GM21723 (cell line): ENCODE data around the gene SSH2.
A peak's percentile ranks its signal among the peaks of the same experiment; 100 is the strongest.

Experiments used
- ATAC-seq: cut with Tn5 transposase; IDR thresholded peaks from one replicate; pipeline ENCODE4 v1.9.1; 2021; ENCODE audit warnings: mild to moderate bottlenecking, moderate library complexity; ENCODE audit not compliant: unreplicated experiment

The SSH2 gene

DNA sequence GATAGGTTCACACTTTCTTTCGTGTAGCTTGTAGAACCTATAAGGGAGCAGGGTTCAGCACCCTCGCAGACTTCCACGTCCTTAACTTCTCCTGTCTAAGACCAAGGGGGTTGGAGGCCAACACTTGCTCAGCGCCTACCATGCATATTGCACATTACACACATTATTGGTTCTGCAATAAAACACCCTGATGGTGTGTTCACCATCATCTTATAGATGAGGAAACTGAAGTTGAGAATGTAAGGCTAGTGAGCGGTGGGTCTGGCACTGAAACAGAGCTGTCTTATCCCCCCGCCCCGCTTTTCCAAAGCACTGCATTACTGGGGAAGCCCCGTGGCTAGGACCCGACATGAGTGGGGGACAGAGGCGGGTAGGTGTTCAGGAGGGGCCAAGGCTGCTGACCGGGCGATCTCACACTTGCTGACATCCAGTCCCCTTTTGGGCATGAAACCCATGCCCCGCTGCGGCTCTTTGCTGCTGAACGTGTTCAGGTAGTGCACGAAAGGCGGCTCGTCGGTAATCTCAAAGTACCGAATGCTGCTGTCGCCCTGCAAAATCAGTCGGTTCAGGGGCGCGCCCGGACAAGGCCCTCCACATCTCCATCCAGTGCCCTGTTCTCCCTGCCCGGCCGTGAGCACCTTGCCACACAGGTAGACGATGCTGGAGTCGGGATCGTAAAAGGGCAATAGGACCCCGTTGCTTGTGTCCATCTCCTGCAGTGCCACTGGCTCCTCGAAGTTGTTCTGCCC lies 313.6 kb downstream of the SSH2 start:
- no peak for ATAC-seq

DNA sequence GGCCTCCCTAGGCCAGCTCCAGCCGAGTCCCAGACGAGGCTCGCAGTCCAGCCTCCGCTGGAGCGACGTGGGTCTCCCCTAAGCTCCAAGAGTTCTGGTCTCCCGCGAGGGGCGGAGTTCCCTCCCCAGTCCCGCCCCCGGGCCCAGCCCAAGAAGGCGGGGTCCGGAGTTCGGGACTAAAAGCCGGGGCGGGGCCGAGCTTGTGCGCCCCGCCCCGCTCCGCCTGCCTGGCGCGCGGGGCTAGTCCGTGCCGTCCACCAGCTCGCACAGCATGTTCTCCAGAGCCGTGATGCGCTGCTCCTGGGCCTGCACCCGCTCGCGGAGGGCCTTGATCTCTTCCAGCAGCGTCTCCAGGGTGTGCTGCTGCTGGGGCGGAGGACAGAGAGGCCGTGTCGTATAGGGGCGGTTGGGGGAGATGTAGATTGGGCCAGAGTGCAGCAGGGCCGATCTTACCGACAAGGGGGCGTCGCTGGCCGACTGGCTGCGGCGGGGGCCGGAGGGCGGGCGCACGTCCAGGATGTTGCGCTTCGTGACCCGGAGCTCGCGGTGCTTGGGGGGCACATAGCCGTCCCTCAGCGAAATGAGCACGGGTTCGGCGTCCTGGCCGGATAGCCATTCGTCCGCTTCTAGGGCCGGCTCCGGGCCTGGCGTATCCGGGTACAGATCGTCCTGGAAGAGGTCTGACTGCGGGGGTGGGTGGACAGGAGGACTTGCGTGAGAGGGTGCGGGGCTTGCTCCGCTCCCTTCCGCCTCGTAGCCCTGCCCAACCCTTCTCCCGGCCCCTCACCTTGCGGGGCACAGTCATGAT lies 314.3 kb downstream of the SSH2 start:
- ATAC-seq, result peak; percentile 58

- no peak for ATAC-seq
Measured at GRCh38 chr17:29615048-29615385, 315.0 kb downstream of the SSH2 start.

GRCh38 chr17:29614349-29615047 lies 315.5 kb downstream of the SSH2 start:
- ATAC-seq, result no peak

DNA sequence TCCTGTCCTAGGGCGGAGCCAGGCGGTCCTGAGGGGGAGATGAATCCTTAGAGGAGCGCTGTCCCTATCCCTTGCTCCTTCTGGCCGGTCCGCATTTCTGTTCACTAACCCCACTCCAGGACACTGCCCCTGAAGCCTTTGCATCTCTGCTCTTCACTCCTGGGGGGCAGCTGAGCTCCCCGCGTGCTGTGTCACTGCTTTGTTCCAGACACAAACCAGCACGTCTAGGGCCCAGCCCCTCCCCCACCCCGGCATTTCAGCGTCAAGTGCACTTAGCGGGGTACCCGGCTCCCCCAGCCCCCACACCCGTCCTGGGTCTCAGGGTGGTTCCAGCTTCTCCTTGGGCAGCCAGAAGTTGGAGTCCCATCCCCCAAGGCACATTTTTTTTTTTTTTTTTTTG lies 316.2 kb downstream of the SSH2 start:
- no peak for ATAC-seq

DNA sequence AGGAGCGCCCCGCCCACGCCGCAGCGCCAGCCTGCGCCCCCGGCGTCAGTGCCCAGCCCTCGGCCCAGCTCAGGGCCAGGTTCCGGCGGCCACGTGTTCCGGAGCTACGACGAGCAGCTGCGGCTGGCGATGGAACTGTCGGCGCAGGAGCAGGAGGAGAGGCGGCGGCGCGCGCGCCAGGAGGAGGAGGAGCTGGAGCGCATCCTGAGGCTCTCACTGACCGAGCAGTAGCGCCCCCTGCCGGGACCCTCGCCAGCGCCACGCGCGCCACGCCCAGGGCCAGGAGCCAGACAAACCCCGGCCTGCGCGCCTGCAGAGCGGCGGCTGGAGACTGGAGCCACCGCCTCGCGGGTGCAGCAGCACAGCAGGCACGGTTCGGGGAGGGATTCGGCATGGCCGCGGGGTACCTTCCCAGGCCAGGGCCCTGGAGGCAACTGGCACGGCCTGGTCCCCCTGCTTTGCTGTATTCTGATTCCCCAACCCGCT lies 316.6 kb downstream of the SSH2 start:
- ATAC-seq, result no peak

GRCh38 chr17:29612404-29613280 lies 317.4 kb downstream of the SSH2 start:
- ATAC-seq, result no peak

GRCh38 chr17:29612094-29612403 lies 318.0 kb downstream of the SSH2 start:
- ATAC-seq, result no peak

GRCh38 chr17:29611351-29612093 lies 318.5 kb downstream of the SSH2 start:
- ATAC-seq, result no peak

GRCh38 chr17:29610395-29610794 lies 319.6 kb downstream of the SSH2 start:
- no peak for ATAC-seq

- ATAC-seq, result no peak
Measured at GRCh38 chr17:29608986-29609385, 321.0 kb downstream of the SSH2 start.

DNA sequence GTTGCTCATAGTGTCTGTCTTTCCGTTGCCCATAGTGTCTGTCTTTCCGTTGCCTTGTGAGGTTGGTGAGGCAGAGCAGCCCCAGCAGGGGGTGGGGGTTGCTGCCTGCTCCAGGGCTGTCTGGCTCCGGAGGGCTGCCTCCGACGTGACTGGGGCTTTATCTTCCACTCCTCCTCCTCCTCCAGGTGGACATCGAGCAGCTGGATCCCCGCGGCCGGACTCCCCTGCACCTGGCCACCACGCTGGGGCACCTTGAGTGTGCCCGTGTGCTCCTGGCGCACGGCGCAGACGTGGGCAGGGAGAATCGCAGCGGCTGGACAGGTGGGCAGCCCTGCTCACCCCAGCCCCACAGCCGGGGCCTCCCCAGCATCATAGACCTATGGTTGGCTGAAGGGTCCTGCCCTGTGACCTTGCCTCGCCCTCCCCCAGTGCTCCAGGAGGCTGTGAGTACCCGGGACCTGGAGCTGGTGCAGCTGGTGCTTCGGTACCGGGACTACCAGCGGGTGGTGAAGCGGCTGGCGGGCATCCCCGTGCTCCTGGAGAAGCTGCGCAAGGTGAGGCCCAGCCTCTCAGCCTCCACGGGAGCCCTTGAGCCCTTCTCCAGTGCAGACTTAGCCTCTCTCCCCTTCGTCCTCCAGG lies 322.4 kb downstream of the SSH2 start:
- ATAC-seq, result no peak

DNA sequence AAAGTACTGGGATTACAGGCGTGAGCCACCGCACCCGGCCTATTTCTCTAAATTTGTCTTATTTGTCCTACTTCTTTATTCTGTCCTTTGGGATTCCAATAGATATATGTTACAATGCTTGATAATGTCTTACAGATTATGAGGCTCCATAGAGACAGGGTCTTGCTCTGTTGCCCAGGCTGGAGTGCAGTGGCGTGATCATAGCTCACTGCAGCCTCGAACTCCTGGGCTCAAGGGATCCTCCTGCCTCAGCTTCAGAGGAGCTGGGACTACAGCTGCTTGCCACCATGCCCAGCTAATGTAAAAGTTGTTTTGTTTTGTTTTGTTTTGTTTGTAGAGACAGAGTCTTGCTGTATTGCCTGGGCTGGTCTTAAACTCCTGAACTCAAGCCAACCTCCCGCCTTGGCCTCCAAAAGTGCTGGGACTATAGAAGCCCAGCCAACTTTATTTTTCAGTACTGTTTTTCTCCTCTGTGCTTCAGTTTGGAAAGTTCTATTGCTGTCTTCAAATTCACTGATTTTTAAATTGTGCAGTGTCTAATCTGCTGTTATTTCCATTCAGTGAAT lies 326.8 kb downstream of the SSH2 start:
- no peak for ATAC-seq

GRCh38 chr17:29597361-29598172 lies 332.5 kb downstream of the SSH2 start:
- no peak for ATAC-seq

GRCh38 chr17:29596811-29597210 lies 333.2 kb downstream of the SSH2 start:
- ATAC-seq, result no peak

DNA sequence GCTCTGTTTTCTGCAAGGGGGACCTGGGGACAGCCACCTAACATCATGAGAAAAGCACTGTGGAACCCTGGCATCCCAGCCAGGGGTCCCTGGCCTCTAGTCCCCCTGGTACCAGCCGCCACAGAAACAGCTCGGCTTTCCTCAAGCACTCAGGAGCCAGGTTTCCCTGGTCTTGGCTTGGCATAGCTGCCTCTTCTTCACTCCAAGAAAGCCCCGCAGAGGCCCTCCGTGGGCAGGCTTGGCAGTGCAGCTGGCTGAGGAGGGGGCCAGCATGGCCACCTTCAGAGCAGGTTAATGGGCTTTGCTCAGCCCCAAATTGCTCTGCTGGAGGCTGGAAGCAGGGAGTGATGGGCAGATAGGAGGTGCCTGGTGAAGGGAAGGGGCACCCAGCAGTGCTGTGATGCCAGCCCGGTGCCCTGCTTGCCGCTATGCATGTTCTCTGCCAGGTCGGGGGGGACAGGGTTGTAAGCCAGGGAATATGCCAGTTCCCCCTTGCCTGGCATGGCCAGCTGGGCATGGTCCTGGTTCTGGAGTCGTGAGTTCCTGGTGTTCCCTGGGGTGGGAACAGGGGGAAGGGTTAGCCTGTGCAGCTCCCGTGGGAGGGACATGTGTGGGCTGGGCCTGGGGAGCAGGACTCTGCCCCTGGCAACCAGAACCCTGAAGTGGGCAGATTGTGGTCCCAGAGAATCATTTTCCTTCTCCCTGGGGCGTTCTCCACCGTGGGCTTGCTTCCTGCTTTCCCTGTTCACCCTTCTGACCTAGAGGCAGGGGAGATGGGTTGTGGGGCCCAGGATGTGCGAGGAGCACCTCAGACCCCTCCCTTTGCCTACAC lies 333.9 kb downstream of the SSH2 start:
- ATAC-seq, result no peak

DNA sequence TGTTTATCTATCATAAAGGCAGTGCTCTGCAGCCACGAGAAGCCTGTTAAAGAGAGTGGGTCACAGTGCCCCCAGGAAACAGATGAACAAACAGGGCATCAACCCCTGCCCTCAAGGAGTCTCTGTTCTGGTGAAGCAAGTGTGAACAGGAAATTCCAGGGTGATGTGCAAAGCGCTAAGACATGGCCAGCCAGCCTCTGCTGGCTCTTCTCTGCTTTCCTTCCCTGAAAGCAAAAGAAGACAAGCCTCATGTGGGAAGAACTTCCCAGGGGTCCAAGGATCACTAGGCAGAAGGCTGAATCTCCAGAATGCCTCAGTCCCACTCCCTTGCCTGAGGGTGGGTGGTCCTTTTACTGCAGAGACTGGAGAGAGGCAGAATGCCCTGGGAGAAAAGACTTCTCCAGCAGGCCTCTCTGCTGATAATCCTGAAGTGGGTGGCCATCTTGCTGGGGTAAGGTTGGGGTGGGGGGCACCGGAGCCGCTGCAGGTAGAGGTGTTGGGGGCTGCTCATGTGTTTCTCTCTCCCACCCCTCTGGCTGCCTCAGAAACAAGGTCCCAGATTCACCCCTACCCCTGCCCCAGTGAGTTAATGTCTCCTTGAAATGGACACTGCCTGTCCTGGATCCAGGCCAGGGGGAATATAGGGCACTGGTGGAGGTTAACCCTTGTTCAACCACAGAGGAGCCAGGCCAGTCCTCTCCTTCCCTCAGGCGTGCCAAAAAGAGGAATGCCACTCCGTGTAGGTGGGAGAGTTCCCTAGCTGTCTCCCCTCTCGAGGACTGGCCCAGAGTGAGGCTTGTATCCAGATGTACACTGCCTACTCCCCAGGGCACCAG lies 334.7 kb downstream of the SSH2 start:
- ATAC-seq, result no peak
